Measurements from ENCODE around the gene SERPINA5. TPM values are rescaled to one million over a fixed set of nuclear protein-coding genes. Genes with fewer than 3 reads are reported as not detected.

Gene SERPINA5
- total RNA-seq, 1 experiment from 2014 or later, result 3.0 TPM

GRCh38 chr14:94542111-94542810, 39.0 kb upstream of the SERPINA5 start:
- H3K27me3 ChIP-seq (ENCODE audit: insufficient read depth, low read length), result no peaks in the 10 kb centered on the region
- TF ChIP-seq ZBTB33 (IDR thresholded peaks at IDR 0.05; ENCODE audit: extremely low read depth, insufficient replicate concordance, low read length), result no peak
- no peak for TF ChIP-seq EGR1 (IDR thresholded peaks at IDR 0.05; ENCODE audit: low read depth)
- TF ChIP-seq CEBPB (IDR thresholded peaks at IDR 0.05; ENCODE audit: low read depth), result no peak
- TF ChIP-seq TCF7L2 (IDR thresholded peaks at IDR 0.05; ENCODE audit: borderline replicate concordance, extremely low read depth, insufficient read depth, insufficient read length), result no peak
- no peak for TF ChIP-seq REST (IDR thresholded peaks at IDR 0.05; ENCODE audit: low read depth)
- no peak for TF ChIP-seq ATF3 (IDR thresholded peaks at IDR 0.05)
- no peak for TF ChIP-seq POLR2A (IDR thresholded peaks at IDR 0.05; ENCODE audit: borderline replicate concordance, extremely low read depth, insufficient read depth, insufficient read length)
- TF ChIP-seq JUND (IDR thresholded peaks at IDR 0.05), result no peak
- no peak for TF ChIP-seq YY1 (IDR thresholded peaks at IDR 0.05; ENCODE audit: extremely low read depth, insufficient replicate concordance, low read depth, low read length)
- no peak for TF ChIP-seq CTCF (IDR thresholded peaks at IDR 0.05 in 2 of 3, conservative IDR thresholded peaks at IDR 0.05 in 1 of 3; ENCODE audit: borderline replicate concordance in 1 of 3, insufficient read depth in 1 of 3, low read depth in 2 of 3, low read length in 2 of 3)
- no peak for TF ChIP-seq SP1 (IDR thresholded peaks at IDR 0.05; ENCODE audit: low read depth)
- TF ChIP-seq ZNF274 (IDR thresholded peaks at IDR 0.05; ENCODE audit: low read depth, low read length), result no peak
- TF ChIP-seq EZH2phosphoT487 (IDR thresholded peaks at IDR 0.05; ENCODE audit: borderline replicate concordance), result no peak
- TF ChIP-seq POLR2AphosphoS5 (IDR thresholded peaks at IDR 0.05; ENCODE audit: low read depth, low read length), result no peak
- TF ChIP-seq RAD21 (IDR thresholded peaks at IDR 0.05; ENCODE audit: low read depth), result no peak
- no peak for TF ChIP-seq ZFX (IDR thresholded peaks at IDR 0.05)
- TF ChIP-seq FOSL1 (IDR thresholded peaks at IDR 0.05; ENCODE audit: low read depth), result no peak; the same call in 1 of the 2 replicates
- TF ChIP-seq SIN3A (IDR thresholded peaks at IDR 0.05; ENCODE audit: low read depth), result no peak
- no peak for TF ChIP-seq EZH2 (IDR thresholded peaks at IDR 0.05)
- peak overlapping the region; percentile 25 for H3K4me2 ChIP-seq (ENCODE audit: low read length)
- no peak overlapping the region for H3K9ac ChIP-seq (ENCODE audit: low read length)
- RAD21 ChIA-PET (ENCODE audit: low non-redundant PET in 1 of 2, low total read pairs in 2 of 2, uncharacterized antibody in 2 of 2, unreplicated experiment in 2 of 2), result no interaction called here
- H3K27ac ChIP-seq (ENCODE audit: low read depth, low read length), result no peak overlapping the region
- H3K9me3 ChIP-seq (ENCODE audit: control insufficient read depth in 1 of 2, insufficient read depth in 1 of 2, low read depth in 1 of 2, low read length in 2 of 2), result no peaks in the 10 kb centered on the region
- H3K4me1 ChIP-seq (ENCODE audit: control insufficient read depth in 1 of 2, insufficient read depth in 2 of 2, low read length in 2 of 2), result peaks cover 0 to 15% of the 10 kb centered on the region in 2 experiments; a peak in 2 of 4 replicates
- no peaks in the 10 kb centered on the region for H4K20me1 ChIP-seq (ENCODE audit: insufficient read depth)
- no peaks in the 10 kb centered on the region for H3K36me3 ChIP-seq (ENCODE audit: control insufficient read depth in 1 of 2, insufficient read depth in 2 of 2, low read length in 2 of 2)
- H2AFZ ChIP-seq (ENCODE audit: low read depth, low read length, poor library complexity, severe bottlenecking), result no peak overlapping the region
- no peaks in the 10 kb centered on the region for H3K9me2 ChIP-seq (ENCODE audit: insufficient read depth)
- no peaks in the 10 kb centered on the region for H3K79me2 ChIP-seq (ENCODE audit: insufficient read depth, low read length)
- DNase-seq (ENCODE audit: low read depth, low spot score) (no peak), ATAC-seq (peak; percentile 46)
- CTCF ChIA-PET, result interaction anchor here (1.7 kb wide), 1 partner anchor 108 kb away, joined by 4 read pairs; no protein-coding TSS in a partner anchor
- intact Hi-C loops (cut with micrococcal nuclease), result no loop called here
- H3K4me3 ChIP-seq (replicated peaks in 1 of 2; ENCODE audit: low read depth in 1 of 2, low read length in 2 of 2), result no peak overlapping the region
- POLR2A ChIA-PET, result no interaction called here
- BruUV-seq (replicated peaks), result no TSS peak
